ENCODE results near the gene NFKBIB.

Gene NFKBIB

GRCh38 chr19:38953677-38954076 lies 53.9 kb downstream of the NFKBIB start:
- Histone ChIP-seq H3F3A (ENCODE audit: insufficient read depth) (no peaks in the 10 kb centered on the region), H3K9ac (ENCODE audit: low read length) (no peak overlapping the region), H3K27ac (ENCODE audit: low read depth, low read length) (no peak overlapping the region), H3K9me2 (replicated peaks; ENCODE audit: insufficient read depth, low read length) (no peaks in the 10 kb centered on the region), H3K79me2 (ENCODE audit: insufficient read depth, low read length) (no peaks in the 10 kb centered on the region), H3K4me2 (ENCODE audit: low read depth, low read length, poor library complexity, severe bottlenecking) (no peak overlapping the region), H4K20me1 (ENCODE audit: low read depth, low read length) (no peaks in the 10 kb centered on the region), H3K9me3 (ENCODE audit: insufficient read depth, low read length) (no peaks in the 10 kb centered on the region), H2AFZ (ENCODE audit: low read depth, low read length, severe bottlenecking) (no peak overlapping the region), H3K27me3 (ENCODE audit: low read length) (no peaks in the 10 kb centered on the region), H3K4me3 (ENCODE audit: insufficient read depth, low read length, poor library complexity, severe bottlenecking) (no peak overlapping the region), H3K36me3 (ENCODE audit: low read length) (no peaks in the 10 kb centered on the region)
- TF ChIP-seq EZH2phosphoT487 (conservative IDR thresholded peaks at IDR 0.05; ENCODE audit: low read length): no peak
- TF ChIP-seq CTCF (IDR thresholded peaks at IDR 0.05; ENCODE audit: insufficient read depth, low read length, poor library complexity, severe bottlenecking): no peak

- H3K27me3 ChIP-seq (ENCODE audit: low read length): no peaks in the 10 kb centered on the region
- H4K20me1 ChIP-seq (ENCODE audit: low read depth, low read length): no peaks in the 10 kb centered on the region
- H3K4me3 ChIP-seq (ENCODE audit: insufficient read depth, low read length, poor library complexity, severe bottlenecking): no peak overlapping the region
- no peak overlapping the region for H2AFZ ChIP-seq (ENCODE audit: low read depth, low read length, severe bottlenecking)
- H3K79me2 ChIP-seq (ENCODE audit: insufficient read depth, low read length): no peaks in the 10 kb centered on the region
- H3F3A ChIP-seq (ENCODE audit: insufficient read depth): no peaks in the 10 kb centered on the region
- no peak overlapping the region for H3K27ac ChIP-seq (ENCODE audit: low read depth, low read length)
- TF ChIP-seq CTCF (IDR thresholded peaks at IDR 0.05; ENCODE audit: insufficient read depth, low read length, poor library complexity, severe bottlenecking) (no peak), EZH2phosphoT487 (conservative IDR thresholded peaks at IDR 0.05; ENCODE audit: low read length) (no peak)
- H3K9me3 ChIP-seq (ENCODE audit: insufficient read depth, low read length): no peaks in the 10 kb centered on the region
- H3K9ac ChIP-seq (ENCODE audit: low read length): no peak overlapping the region
- no peak overlapping the region for H3K4me2 ChIP-seq (ENCODE audit: low read depth, low read length, poor library complexity, severe bottlenecking)
- H3K36me3 ChIP-seq (ENCODE audit: low read length): no peaks in the 10 kb centered on the region
- H3K9me2 ChIP-seq (replicated peaks; ENCODE audit: insufficient read depth, low read length): no peaks in the 10 kb centered on the region
These were observed 56.5 kb downstream of the NFKBIB start for GRCh38 chr19:38956264-38956663.

DNA sequence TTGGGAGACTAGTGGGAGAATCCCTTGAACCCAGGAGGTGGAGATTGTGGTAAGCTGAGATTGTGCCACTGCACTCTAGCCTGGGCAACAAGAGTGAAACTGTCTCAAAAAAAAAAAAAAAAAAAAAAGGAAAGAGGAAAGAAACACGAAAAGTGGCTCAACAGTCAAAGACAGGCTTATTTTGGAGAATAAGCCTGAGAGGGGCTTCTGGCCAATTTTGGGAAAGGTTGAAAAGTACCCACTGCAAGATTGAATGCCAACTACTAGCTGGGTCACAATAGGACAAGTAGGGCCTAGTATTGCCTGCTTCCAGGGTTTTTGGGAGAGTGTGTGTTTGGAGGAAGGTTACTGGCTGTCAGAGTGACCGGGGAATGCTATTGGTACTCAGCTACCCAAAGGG lies 58.5 kb downstream of the NFKBIB start:
- no peaks in the 10 kb centered on the region for H3K9me3 ChIP-seq (ENCODE audit: insufficient read depth, low read length)
- no peak overlapping the region for H2AFZ ChIP-seq (ENCODE audit: low read depth, low read length, severe bottlenecking)
- no peaks in the 10 kb centered on the region for H4K20me1 ChIP-seq (ENCODE audit: low read depth, low read length)
- H3K79me2 ChIP-seq (ENCODE audit: insufficient read depth, low read length): no peaks in the 10 kb centered on the region
- no peaks in the 10 kb centered on the region for H3K27me3 ChIP-seq (ENCODE audit: low read length)
- no peak overlapping the region for H3K4me3 ChIP-seq (ENCODE audit: insufficient read depth, low read length, poor library complexity, severe bottlenecking)
- H3F3A ChIP-seq (ENCODE audit: insufficient read depth): no peaks in the 10 kb centered on the region
- no peak overlapping the region for H3K4me2 ChIP-seq (ENCODE audit: low read depth, low read length, poor library complexity, severe bottlenecking)
- no peaks in the 10 kb centered on the region for H3K36me3 ChIP-seq (ENCODE audit: low read length)
- no peak overlapping the region for H3K9ac ChIP-seq (ENCODE audit: low read length)
- TF ChIP-seq CTCF (IDR thresholded peaks at IDR 0.05; ENCODE audit: insufficient read depth, low read length, poor library complexity, severe bottlenecking) (no peak), EZH2phosphoT487 (conservative IDR thresholded peaks at IDR 0.05; ENCODE audit: low read length) (no peak)
- H3K9me2 ChIP-seq (replicated peaks; ENCODE audit: insufficient read depth, low read length): no peaks in the 10 kb centered on the region
- no peak overlapping the region for H3K27ac ChIP-seq (ENCODE audit: low read depth, low read length)

All from SU-DHL-6 (cell line).